Measurements from ENCODE around the gene SOX8.

GRCh38 chr16:1018447-1019198 is 37.1 kb downstream of the SOX8 start:
- TF ChIP-seq, protein P1, sequence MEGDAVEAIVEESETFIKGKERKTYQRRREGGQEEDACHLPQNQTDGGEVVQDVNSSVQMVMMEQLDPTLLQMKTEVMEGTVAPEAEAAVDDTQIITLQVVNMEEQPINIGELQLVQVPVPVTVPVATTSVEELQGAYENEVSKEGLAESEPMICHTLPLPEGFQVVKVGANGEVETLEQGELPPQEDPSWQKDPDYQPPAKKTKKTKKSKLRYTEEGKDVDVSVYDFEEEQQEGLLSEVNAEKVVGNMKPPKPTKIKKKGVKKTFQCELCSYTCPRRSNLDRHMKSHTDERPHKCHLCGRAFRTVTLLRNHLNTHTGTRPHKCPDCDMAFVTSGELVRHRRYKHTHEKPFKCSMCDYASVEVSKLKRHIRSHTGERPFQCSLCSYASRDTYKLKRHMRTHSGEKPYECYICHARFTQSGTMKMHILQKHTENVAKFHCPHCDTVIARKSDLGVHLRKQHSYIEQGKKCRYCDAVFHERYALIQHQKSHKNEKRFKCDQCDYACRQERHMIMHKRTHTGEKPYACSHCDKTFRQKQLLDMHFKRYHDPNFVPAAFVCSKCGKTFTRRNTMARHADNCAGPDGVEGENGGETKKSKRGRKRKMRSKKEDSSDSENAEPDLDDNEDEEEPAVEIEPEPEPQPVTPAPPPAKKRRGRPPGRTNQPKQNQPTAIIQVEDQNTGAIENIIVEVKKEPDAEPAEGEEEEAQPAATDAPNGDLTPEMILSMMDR (IDR thresholded peaks at IDR 0.05; ENCODE audit: poor library complexity, severe bottlenecking): no peak
- TF ChIP-seq EP300 (conservative IDR thresholded peaks at IDR 0.05; ENCODE audit: poor library complexity, severe bottlenecking) (no peak), SMC3 (conservative IDR thresholded peaks at IDR 0.05; ENCODE audit: poor library complexity) (no peak), EZH2 (IDR thresholded peaks at IDR 0.05; ENCODE audit: borderline replicate concordance, insufficient read depth, low read length, poor library complexity, severe bottlenecking) (no peak), REST (IDR thresholded peaks at IDR 0.05; ENCODE audit: borderline replicate concordance) (no peak), TAF1 (IDR thresholded peaks at IDR 0.05; ENCODE audit: low read depth) (no peak), MXI1 (conservative IDR thresholded peaks at IDR 0.05; ENCODE audit: poor library complexity, severe bottlenecking) (no peak), POLR2AphosphoS5 (IDR thresholded peaks at IDR 0.05) (no peak), RAD21 (conservative IDR thresholded peaks at IDR 0.05) (no peak)

Data from neural cell (in vitro differentiated cells).